GM12878 (cell line): ENCODE results near the gene DCAF7. TPM values are rescaled to one million over a fixed set of nuclear protein-coding genes. Genes with fewer than 3 reads are reported as not detected.

ENCODE experiments used
- ATAC-seq: fragments of 200-7000 bp; cut with Tn5 transposase; 3 replicates; pipeline ENCODE4 v1.9.1; 2020; ENCODE audit warnings: mild to moderate bottlenecking, moderate library complexity
- Bru-seq: library from RNA; stranded (reverse); fragments of 400-500 nt; gene quantifications from one replicate; lab custom pipeline; 2021; lab: Mats Ljungman, UMichigan
- BruChase-seq, 2 experiments: library from RNA; stranded (reverse); fragments of 400-500 nt; gene quantifications; one replicate each; lab custom pipeline; 2021; lab: Mats Ljungman, UMichigan
- BruUV-seq: library from RNA; stranded (reverse); fragments of 400-500 nt; replicated peaks from 2 replicates; lab custom pipeline; 2021; lab: Mats Ljungman, UMichigan
- CTCF ChIA-PET: fragments of 300-600 bp; sonication (Branson Sonifier 250); formaldehyde crosslinking; extraction: SDS; loops from one replicate; lab custom pipeline; 2021; ENCODE audit warnings: inconsistent platforms; lab: Yijun Ruan, JAX
- POLR2A ChIA-PET: fragments of 350-600 bp; formaldehyde crosslinking; extraction: SDS; loops from one replicate; lab custom pipeline; 2021; ENCODE audit warnings: inconsistent platforms; lab: Charles Lee
- RAD21 ChIA-PET: fragments of 300-600 bp; sonication (Branson Sonifier 250); formaldehyde crosslinking; loops from one replicate; lab custom pipeline; 2023; ENCODE audit warnings: antibody characterized with exemption; ENCODE audit not compliant: unreplicated experiment; lab: Charles Lee
- SMC1A ChIA-PET: fragments of 300-600 bp; sonication (Branson Sonifier 250); formaldehyde crosslinking; loops from one replicate; lab custom pipeline; 2023; ENCODE audit not compliant: unreplicated experiment, uncharacterized antibody; lab: Charles Lee
- DNase-seq: peaks from one replicate; pipeline ENCODE4 v3.0.0-alpha.2; 2011; ENCODE audit warnings: low read depth, low spot score
- FAIRE-seq: peaks from 3 replicates; lab custom pipeline; 2011; peaks lifted over from hg19 to GRCh38; lab: Jason Lieb, UNC
- H2AFZ ChIP-seq: 2 replicates; pipeline ENCODE4 v1.6.0; 2011; ENCODE audit warnings: low read depth, low read length, control low read depth; ENCODE audit not compliant: control insufficient read depth
- H3K27ac ChIP-seq: 2 replicates; pipeline ENCODE4 v1.5.1; 2011; ENCODE audit warnings: control low read depth; ENCODE audit not compliant: control insufficient read depth, insufficient read depth
- H3K27me3 ChIP-seq, 2 experiments: replicated peaks in 1 of 2; 2 replicates each; pipeline versions ENCODE4 v1.6.0 to v1.6.1; 2011; ENCODE audit warnings: low read length in 1 of 2; ENCODE audit not compliant: control insufficient read depth in 2 of 2, insufficient read depth in 2 of 2
- H3K36me3 ChIP-seq, 2 experiments: 2 replicates each; pipeline ENCODE4 v1.5.1; 2011; ENCODE audit warnings: low read length in 1 of 2; ENCODE audit not compliant: control insufficient read depth in 2 of 2, insufficient read depth in 2 of 2
- H3K4me1 ChIP-seq: 2 replicates; pipeline ENCODE4 v1.6.1; 2011; ENCODE audit warnings: mild to moderate bottlenecking, low read length, moderate library complexity, mixed read lengths; ENCODE audit not compliant: control insufficient read depth, insufficient read depth
- H3K4me2 ChIP-seq: 2 replicates; pipeline ENCODE4 v1.6.0; 2011; ENCODE audit warnings: control low read depth; ENCODE audit not compliant: control insufficient read depth, insufficient read depth
- H3K4me3 ChIP-seq: fragments of 200-600 bp; sonication (generic); 2 replicates; pipeline ENCODE4 v1.5.1; 2016
- H3K79me2 ChIP-seq: 2 replicates; pipeline ENCODE4 v1.6.0; 2011; ENCODE audit warnings: low read length; ENCODE audit not compliant: control insufficient read depth, insufficient read depth
- H3K9ac ChIP-seq: 2 replicates; pipeline ENCODE4 v1.8.0; 2011; ENCODE audit warnings: low read length, control low read depth, mixed read lengths; ENCODE audit not compliant: control insufficient read depth, insufficient read depth
- H3K9me3 ChIP-seq: replicated peaks from 3 replicates; pipeline ENCODE4 v1.5.1; 2011; ENCODE audit warnings: mild to moderate bottlenecking, low read length; ENCODE audit not compliant: control insufficient read depth, insufficient read depth
- H4K20me1 ChIP-seq: 2 replicates; pipeline ENCODE4 v1.6.0; 2011; ENCODE audit not compliant: control insufficient read depth, insufficient read depth
- ATF3 ChIP-seq: IDR thresholded peaks from 2 replicates; pipeline ENCODE4 v1.6.1; 2011; ENCODE audit warnings: low read depth, mild to moderate bottlenecking, low read length, moderate library complexity, borderline replicate concordance; ENCODE audit errors: extremely low read depth
- ATF7 ChIP-seq: fragments of 450-650 bp; IDR thresholded peaks from 2 replicates; pipeline ENCODE4 v1.6.1; 2016; ENCODE audit warnings: low read depth, mild to moderate bottlenecking
- EED ChIP-seq: sonication (generic); IDR thresholded peaks from 2 replicates; pipeline ENCODE4 v1.6.1; 2016; ENCODE audit warnings: antibody characterized with exemption, low read depth
- HDAC6 ChIP-seq: fragments of 200-600 bp; sonication (generic); IDR thresholded peaks from one replicate; pipeline ENCODE4 v1.8.0; 2017; ENCODE audit warnings: antibody characterized with exemption; ENCODE audit not compliant: unreplicated experiment
- MEF2B ChIP-seq: fragments of 450-650 bp; IDR thresholded peaks from 2 replicates; pipeline ENCODE4 v1.6.1; 2018; ENCODE audit warnings: mild to moderate bottlenecking, moderate library complexity; ENCODE audit not compliant: partially characterized antibody, poor library complexity, severe bottlenecking
- STAT3 ChIP-seq: IDR thresholded peaks from 2 replicates; pipeline ENCODE4 v1.6.1; 2011; ENCODE audit warnings: low read depth, low read length, improper control_type of control experiment
- SUPT20H ChIP-seq: IDR thresholded peaks from 2 replicates; pipeline ENCODE4 v1.6.1; 2011; ENCODE audit warnings: low read depth, mild to moderate bottlenecking, low read length, moderate library complexity, borderline replicate concordance; ENCODE audit not compliant: control insufficient read depth
- ZZZ3 ChIP-seq: IDR thresholded peaks from 2 replicates; pipeline ENCODE4 v1.6.1; 2011; ENCODE audit warnings: low read depth; ENCODE audit not compliant: control insufficient read depth, insufficient read length
- WGBS: methylation state at CpG from one replicate; pipeline ENCODE4 v1.1.6; 2016; ENCODE audit warnings: low lambda C conversion rate; ENCODE audit not compliant: insufficient replicate concordance, insufficient coverage; ENCODE audit errors: missing lambda C conversion rate; 5-methylcytosine and 5-hydroxymethylcytosine counted together
- in situ Hi-C: fragments of 300-500 bp; cut with MboI; formaldehyde crosslinking; loops from 9 replicates; pipeline ENCODE4 v1.14.3; 2018; ENCODE audit warnings: mixed read lengths
- intact Hi-C: fragments of 100-400 bp; cut with micrococcal nuclease; formaldehyde crosslinking; loops from one replicate; pipeline ENCODE4 v1.14.2; 2022; ENCODE audit not compliant: unreplicated experiment
- long read RNA-seq, 2 experiments: library from polyadenylated mRNA; unstranded; transcript quantifications; one replicate each; pipeline ENCODE4 v2.0.0, GENCODE V29; 2019 to 2020
- polyA minus RNA-seq, 3 experiments: library from RNA; depleted of rRNA, polyadenylated mRNA; stranded (reverse); fragments of >200 nt; gene quantifications; 2 replicates each; pipeline ENCODE4 v1.2.3, GENCODE V29; 2011
- polyA plus RNA-seq, 11 experiments: library from polyadenylated mRNA; depleted of rRNA in 4 of 11; unstranded in 6 of 11; stranded (reverse) in 5 of 11; fragments of >200 nt; fragmentation: Nextera tagmentation in 4 of 11; fragmentation: Illumina TruSeq in 1 of 11; extraction: Ambion mirVana in 4 of 11; extraction: Trizol in 1 of 11; gene quantifications; 1 replicate in 1 of 11; 2 replicates in 10 of 11; pipeline versions ENCODE4 v1.2.1 to v1.2.3, GENCODE V29; 2011 to 2016; ENCODE audit warnings: inconsistent platforms in 2 of 11, missing spikeins in 2 of 11, low read depth in 1 of 11
- total RNA-seq, 4 experiments: library from RNA; depleted of rRNA in 3 of 4; stranded (reverse); fragments of >200 nt in 3 of 4; fragmentation: Illumina TruSeq in 1 of 4; extraction: Trizol in 1 of 4; gene quantifications; 2 replicates each; pipeline versions ENCODE4 v1.2.1 to v1.2.3, GENCODE V29; 2013 to 2021
- TF ChIP-seq, protein P1 (sequence below): fragments of 450-650 bp; IDR thresholded peaks from 2 replicates; pipeline ENCODE4 v1.6.1; 2017; ENCODE audit warnings: mild to moderate bottlenecking, moderate library complexity
- TF ChIP-seq, protein P2 (sequence below): IDR thresholded peaks from 2 replicates; pipeline ENCODE4 v1.6.1; 2011; ENCODE audit warnings: borderline replicate concordance, low read depth, mild to moderate bottlenecking, moderate library complexity, low read length; ENCODE audit not compliant: insufficient read depth, poor library complexity, severe bottlenecking

Gene DCAF7
- 35.0 and 38.8 TPM in 2 replicates for total RNA-seq (2013; cell fraction: nucleolus; rRNA removed)
- total RNA-seq (2014; rRNA removed) (36.6 and 37.0 TPM in 2 replicates), total RNA-seq (2014; rRNA removed; fragmentation: Illumina TruSeq; extraction: Trizol) (29.1 and 29.3 TPM in 2 replicates), total RNA-seq (2021) (99.8 and 103 TPM in 2 replicates), polyA plus RNA-seq (2011; rRNA removed) (45.5 and 60.7 TPM in 2 replicates), polyA plus RNA-seq (2014; fragmentation: Illumina TruSeq; extraction: Trizol) (65.4 and 67.5 TPM in 2 replicates), polyA plus RNA-seq (2014; fragmentation: Nextera tagmentation; extraction: Ambion mirVana) (10 to 100 TPM; 27.0 to 27.4 TPM), polyA plus RNA-seq (2014; rRNA removed) (48.3 and 52.4 TPM in 2 replicates), polyA plus RNA-seq (2016; fragmentation: Nextera tagmentation; extraction: Ambion mirVana) (10 to 100 TPM; 76.5 to 85.0 TPM), polyA minus RNA-seq (2011; rRNA and poly(A)+ RNA removed) (99.0 and 105 TPM in 2 replicates), Bru-seq, nascent RNA (percentile 85 among the genes with signal in this experiment), BruChase-seq, experiment 1, labeled RNA remaining after a 6-hour chase (percentile 92 among the genes with signal in this experiment), BruChase-seq, experiment 2, labeled RNA remaining after a 2-hour chase (percentile 91 among the genes with signal in this experiment)
- 25.8 TPM for polyA plus RNA-seq (2011; ENCODE audit: low read depth)
- polyA plus RNA-seq (2011; cell fraction: cytosol; rRNA removed), result 63.9 and 76.2 TPM in 2 replicates
- 56.8 and 74.2 TPM in 2 replicates for polyA plus RNA-seq (2011; cell fraction: nucleus; rRNA removed)
- 50.9 and 57.4 TPM in 2 replicates for polyA plus RNA-seq (2012)
- polyA minus RNA-seq (2011; cell fraction: cytosol; rRNA and poly(A)+ RNA removed), result 29.0 and 35.1 TPM in 2 replicates
- polyA minus RNA-seq (2011; cell fraction: nucleus; rRNA and poly(A)+ RNA removed), result 12.7 and 19.8 TPM in 2 replicates
- long read RNA-seq, experiment 1, full-length matches to known transcripts, result 30 of 45 reads
- long read RNA-seq, experiment 1, partial matches to known transcripts, result 0 of 45 reads
- long read RNA-seq, experiment 1, other reads (novel, unspliced or antisense), result 15 of 45 reads
- long read RNA-seq, experiment 2, full-length matches to known transcripts, result 36 of 88 reads
- long read RNA-seq, experiment 2, partial matches to known transcripts, result 7 of 88 reads
- long read RNA-seq, experiment 2, other reads (novel, unspliced or antisense), result 45 of 88 reads

- Histone ChIP-seq H3K4me2 (peak within 1 kb of the TSS; percentile 97), H3K9ac (peak within 1 kb of the TSS; percentile 99), H2AFZ (peak within 1 kb of the TSS; percentile 86), H3K9me3 (no peaks in the 10 kb centered on the region), H3K27me3 (no peaks in the 10 kb centered on the region), H3K36me3 (no peaks in the 10 kb centered on the region), H4K20me1 (peaks cover 6% of the 10 kb centered on the region; the same call in 1 of the 2 replicates), H3K4me1 (peaks cover 15% of the 10 kb centered on the region), H3K27ac (peak within 1 kb of the TSS; percentile 96), H3K4me3 (peak within 1 kb of the TSS; percentile 99), H3K79me2 (peaks cover 55% of the 10 kb centered on the region)
- in situ Hi-C loops, result no loop called here
- BruUV-seq, result no TSS peak
- ChIA-PET RAD21 (interaction anchor here (1.6 kb wide), 1 partner anchor 72 kb away, joined by 4 read pairs; the partner anchor contains the start of gene MAP3K3), SMC1A (interaction anchor here (0.9 to 2.8 kb wide), 5 partner anchors 11 to 192 kb away, joined by 4 to 12 read pairs (median 5); no protein-coding TSS in a partner anchor), POLR2A (interaction anchor here (0.7 to 2.4 kb wide), 9 partner anchors 10 to 190 kb away, joined by 3 to 13 read pairs (median 3); partner anchors contain the start of genes CYB561, MAP3K3 and TACO1), CTCF (interaction anchor here (0.6 to 4.6 kb wide), 8 partner anchors 29 to 1617 kb away, joined by 3 to 17 read pairs (median 3); no protein-coding TSS in a partner anchor)
- peak; percentile 94 for ATAC-seq
- intact Hi-C loops, result loop anchor here (5.0 to 10.0 kb wide), 2 partner anchors 72 to 145 kb away; partner anchors contain the start of gene MAP3K3
- FAIRE-seq, result peak; percentile 98
- WGBS, result under 1% methylated on average over 59 of the region's 72 CpGs
- peak; percentile 99 for DNase-seq
- TF ChIP-seq SUPT20H, result no peak
- TF ChIP-seq STAT3, result no peak
- TF ChIP-seq, protein P1, sequence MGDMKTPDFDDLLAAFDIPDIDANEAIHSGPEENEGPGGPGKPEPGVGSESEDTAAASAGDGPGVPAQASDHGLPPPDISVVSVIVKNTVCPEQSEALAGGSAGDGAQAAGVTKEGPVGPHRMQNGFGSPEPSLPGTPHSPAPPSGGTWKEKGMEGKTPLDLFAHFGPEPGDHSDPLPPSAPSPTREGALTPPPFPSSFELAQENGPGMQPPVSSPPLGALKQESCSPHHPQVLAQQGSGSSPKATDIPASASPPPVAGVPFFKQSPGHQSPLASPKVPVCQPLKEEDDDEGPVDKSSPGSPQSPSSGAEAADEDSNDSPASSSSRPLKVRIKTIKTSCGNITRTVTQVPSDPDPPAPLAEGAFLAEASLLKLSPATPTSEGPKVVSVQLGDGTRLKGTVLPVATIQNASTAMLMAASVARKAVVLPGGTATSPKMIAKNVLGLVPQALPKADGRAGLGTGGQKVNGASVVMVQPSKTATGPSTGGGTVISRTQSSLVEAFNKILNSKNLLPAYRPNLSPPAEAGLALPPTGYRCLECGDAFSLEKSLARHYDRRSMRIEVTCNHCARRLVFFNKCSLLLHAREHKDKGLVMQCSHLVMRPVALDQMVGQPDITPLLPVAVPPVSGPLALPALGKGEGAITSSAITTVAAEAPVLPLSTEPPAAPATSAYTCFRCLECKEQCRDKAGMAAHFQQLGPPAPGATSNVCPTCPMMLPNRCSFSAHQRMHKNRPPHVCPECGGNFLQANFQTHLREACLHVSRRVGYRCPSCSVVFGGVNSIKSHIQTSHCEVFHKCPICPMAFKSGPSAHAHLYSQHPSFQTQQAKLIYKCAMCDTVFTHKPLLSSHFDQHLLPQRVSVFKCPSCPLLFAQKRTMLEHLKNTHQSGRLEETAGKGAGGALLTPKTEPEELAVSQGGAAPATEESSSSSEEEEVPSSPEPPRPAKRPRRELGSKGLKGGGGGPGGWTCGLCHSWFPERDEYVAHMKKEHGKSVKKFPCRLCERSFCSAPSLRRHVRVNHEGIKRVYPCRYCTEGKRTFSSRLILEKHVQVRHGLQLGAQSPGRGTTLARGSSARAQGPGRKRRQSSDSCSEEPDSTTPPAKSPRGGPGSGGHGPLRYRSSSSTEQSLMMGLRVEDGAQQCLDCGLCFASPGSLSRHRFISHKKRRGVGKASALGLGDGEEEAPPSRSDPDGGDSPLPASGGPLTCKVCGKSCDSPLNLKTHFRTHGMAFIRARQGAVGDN, result peak; percentile 89
- TF ChIP-seq ZZZ3, result no peak
- TF ChIP-seq MEF2B, result no peak
- TF ChIP-seq EED, result 0 out of 2 replicates have a peak, but pooled peaks have one; percentile 20
- TF ChIP-seq HDAC6, result peak; percentile 35
- TF ChIP-seq ATF3, result no peak
- TF ChIP-seq ATF7, result peak; percentile 85
- TF ChIP-seq, protein P2, sequence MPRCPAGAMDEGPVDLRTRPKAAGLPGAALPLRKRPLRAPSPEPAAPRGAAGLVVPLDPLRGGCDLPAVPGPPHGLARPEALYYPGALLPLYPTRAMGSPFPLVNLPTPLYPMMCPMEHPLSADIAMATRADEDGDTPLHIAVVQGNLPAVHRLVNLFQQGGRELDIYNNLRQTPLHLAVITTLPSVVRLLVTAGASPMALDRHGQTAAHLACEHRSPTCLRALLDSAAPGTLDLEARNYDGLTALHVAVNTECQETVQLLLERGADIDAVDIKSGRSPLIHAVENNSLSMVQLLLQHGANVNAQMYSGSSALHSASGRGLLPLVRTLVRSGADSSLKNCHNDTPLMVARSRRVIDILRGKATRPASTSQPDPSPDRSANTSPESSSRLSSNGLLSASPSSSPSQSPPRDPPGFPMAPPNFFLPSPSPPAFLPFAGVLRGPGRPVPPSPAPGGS, result no peak
Observed at GRCh38 chr17:63549946-63550816, at the start of gene DCAF7. Gene DCAF7, plus strand, starts transcription at chr17:63550477. Its CDS starts 201 bp downstream, at chr17:63550678.
